T-helper 1 cell treated with Interleukin-12 subunit alpha and Interleukin-12 subunit beta and Interleukin-4 antibody, amounts not matched to agents 30 μg/mL and 1 μg/mL, for 36 hours (primary cell): ENCODE results near the gene RPL37A.

ENCODE experiments used
- H3K27ac Mint-ChIP-seq: one replicate; pipeline ENCODE4 v1.8.0; 2021; ENCODE audit warnings: mild to moderate bottlenecking, mixed read lengths
- H3K27me3 Mint-ChIP-seq: one replicate; pipeline ENCODE4 v1.8.0; 2021; ENCODE audit warnings: low read depth, mixed read lengths
- H3K36me3 Mint-ChIP-seq: one replicate; pipeline ENCODE4 v1.8.0; 2021; ENCODE audit warnings: low read depth, mixed read lengths
- H3K4me1 Mint-ChIP-seq: one replicate; pipeline ENCODE4 v1.8.0; 2021; ENCODE audit warnings: low read depth, mixed read lengths
- H3K4me3 Mint-ChIP-seq: one replicate; pipeline ENCODE4 v1.8.0; 2021; ENCODE audit warnings: mild to moderate bottlenecking, moderate library complexity, mixed read lengths
- H3K9me3 Mint-ChIP-seq: one replicate; pipeline ENCODE4 v1.8.0; 2021; ENCODE audit warnings: mixed read lengths

RPL37A gene

GRCh38 chr2:216499641-216500218 is 1.1 kb downstream of the RPL37A start:
- H3K9me3 Mint-ChIP-seq = no peaks in the 10 kb centered on the region
- H3K4me3 Mint-ChIP-seq = peak overlapping the region; percentile 96
- peak overlapping the region; percentile 85 for H3K27ac Mint-ChIP-seq
- peaks cover 53% of the 10 kb centered on the region for H3K4me1 Mint-ChIP-seq
- H3K36me3 Mint-ChIP-seq = peaks cover 54% of the 10 kb centered on the region
- no peaks in the 10 kb centered on the region for H3K27me3 Mint-ChIP-seq

GRCh38 chr2:216500572-216500971 is 1.9 kb downstream of the RPL37A start:
- Mint-ChIP-seq H3K36me3 (peaks cover 60% of the 10 kb centered on the region), H3K27ac (no peak overlapping the region)

GRCh38 chr2:216501854-216502253 is 3.2 kb downstream of the RPL37A start:
- peaks cover 60% of the 10 kb centered on the region for H3K36me3 Mint-ChIP-seq
- H3K9me3 Mint-ChIP-seq = no peaks in the 10 kb centered on the region
- H3K27ac Mint-ChIP-seq = no peak overlapping the region
- H3K4me1 Mint-ChIP-seq = peaks cover 47% of the 10 kb centered on the region
- H3K4me3 Mint-ChIP-seq = no peak overlapping the region
- no peaks in the 10 kb centered on the region for H3K27me3 Mint-ChIP-seq

More at GRCh38 chr2:216500572-216500971, 1.9 kb downstream of the RPL37A start:
- H3K27me3 Mint-ChIP-seq = no peaks in the 10 kb centered on the region
- peak overlapping the region; percentile 96 for H3K4me3 Mint-ChIP-seq
- no peaks in the 10 kb centered on the region for H3K9me3 Mint-ChIP-seq
- H3K4me1 Mint-ChIP-seq = peaks cover 54% of the 10 kb centered on the region

GRCh38 chr2:216502381-216503158 is 3.9 kb downstream of the RPL37A start:
- Mint-ChIP-seq H3K4me3 (peak overlapping the region; percentile 32), H3K4me1 (peaks cover 43% of the 10 kb centered on the region), H3K36me3 (peaks cover 56% of the 10 kb centered on the region), H3K27me3 (no peaks in the 10 kb centered on the region), H3K9me3 (no peaks in the 10 kb centered on the region), H3K27ac (peak overlapping the region; percentile 27)

GRCh38 chr2:216503159-216503629 is 4.5 kb downstream of the RPL37A start:
- H3K4me3 Mint-ChIP-seq = no peak overlapping the region
- no peak overlapping the region for H3K27ac Mint-ChIP-seq
- H3K9me3 Mint-ChIP-seq = no peaks in the 10 kb centered on the region
- peaks cover 37% of the 10 kb centered on the region for H3K4me1 Mint-ChIP-seq
- no peaks in the 10 kb centered on the region for H3K27me3 Mint-ChIP-seq
- peaks cover 58% of the 10 kb centered on the region for H3K36me3 Mint-ChIP-seq

GRCh38 chr2:216503697-216504375 is 5.2 kb downstream of the RPL37A start:
- no peak overlapping the region for H3K4me3 Mint-ChIP-seq
- peaks cover 60% of the 10 kb centered on the region for H3K36me3 Mint-ChIP-seq
- H3K4me1 Mint-ChIP-seq = peaks cover 38% of the 10 kb centered on the region
- H3K27ac Mint-ChIP-seq = peak overlapping the region; percentile 26
- H3K9me3 Mint-ChIP-seq = no peaks in the 10 kb centered on the region
- H3K27me3 Mint-ChIP-seq = no peaks in the 10 kb centered on the region

- no peak overlapping the region for H3K4me3 Mint-ChIP-seq
- H3K4me1 Mint-ChIP-seq = peaks cover 38% of the 10 kb centered on the region
- H3K27me3 Mint-ChIP-seq = no peaks in the 10 kb centered on the region
- peaks cover 55% of the 10 kb centered on the region for H3K36me3 Mint-ChIP-seq
- no peaks in the 10 kb centered on the region for H3K9me3 Mint-ChIP-seq
- H3K27ac Mint-ChIP-seq = no peak overlapping the region
Measured at GRCh38 chr2:216504376-216504762, 5.7 kb downstream of the RPL37A start.

GRCh38 chr2:216505133-216506106 is 6.8 kb downstream of the RPL37A start:
- Mint-ChIP-seq H3K27ac (no peak overlapping the region), H3K9me3 (no peaks in the 10 kb centered on the region), H3K4me1 (peaks cover 28% of the 10 kb centered on the region), H3K36me3 (peaks cover 44% of the 10 kb centered on the region), H3K4me3 (no peak overlapping the region), H3K27me3 (no peaks in the 10 kb centered on the region)

- peaks cover 15% of the 10 kb centered on the region for H3K4me1 Mint-ChIP-seq
- peaks cover 29% of the 10 kb centered on the region for H3K36me3 Mint-ChIP-seq
- H3K4me3 Mint-ChIP-seq = no peak overlapping the region
- no peak overlapping the region for H3K27ac Mint-ChIP-seq
- no peaks in the 10 kb centered on the region for H3K9me3 Mint-ChIP-seq
- no peaks in the 10 kb centered on the region for H3K27me3 Mint-ChIP-seq
Measured at GRCh38 chr2:216507220-216508160, 8.8 kb downstream of the RPL37A start.

GRCh38 chr2:216508229-216508628 is 9.6 kb downstream of the RPL37A start:
- peaks cover 8% of the 10 kb centered on the region for H3K4me1 Mint-ChIP-seq
- H3K27me3 Mint-ChIP-seq = no peaks in the 10 kb centered on the region
- no peak overlapping the region for H3K4me3 Mint-ChIP-seq
- peaks cover 22% of the 10 kb centered on the region for H3K36me3 Mint-ChIP-seq
- peak overlapping the region; percentile 28 for H3K27ac Mint-ChIP-seq
- H3K9me3 Mint-ChIP-seq = no peaks in the 10 kb centered on the region

GRCh38 chr2:216516730-216517350 is 18.2 kb downstream of the RPL37A start:
- no peak overlapping the region for H3K27ac Mint-ChIP-seq
- H3K27me3 Mint-ChIP-seq = no peaks in the 10 kb centered on the region
- no peaks in the 10 kb centered on the region for H3K9me3 Mint-ChIP-seq
- H3K36me3 Mint-ChIP-seq = no peaks in the 10 kb centered on the region
- H3K4me1 Mint-ChIP-seq = no peaks in the 10 kb centered on the region
- H3K4me3 Mint-ChIP-seq = no peak overlapping the region

GRCh38 chr2:216517447-216518225 is 19.0 kb downstream of the RPL37A start:
- H3K4me3 Mint-ChIP-seq = no peak overlapping the region
- no peak overlapping the region for H3K27ac Mint-ChIP-seq
- no peaks in the 10 kb centered on the region for H3K36me3 Mint-ChIP-seq
- no peaks in the 10 kb centered on the region for H3K9me3 Mint-ChIP-seq
- H3K27me3 Mint-ChIP-seq = no peaks in the 10 kb centered on the region
- no peaks in the 10 kb centered on the region for H3K4me1 Mint-ChIP-seq
